ENCODE data around the gene TSEN2. TPM values are rescaled to one million over a fixed set of nuclear protein-coding genes. Genes with fewer than 3 reads are reported as not detected.
"Not testable (repeated sequence)": the region's sequence is repeated elsewhere in the genome, so short reads cannot be mapped to it uniquely, and the experiment has no call there.

TSEN2 gene
- polyA plus RNA-seq, 4 donors, result 4.6 to 14.8 (median 8.5) TPM

DNA sequence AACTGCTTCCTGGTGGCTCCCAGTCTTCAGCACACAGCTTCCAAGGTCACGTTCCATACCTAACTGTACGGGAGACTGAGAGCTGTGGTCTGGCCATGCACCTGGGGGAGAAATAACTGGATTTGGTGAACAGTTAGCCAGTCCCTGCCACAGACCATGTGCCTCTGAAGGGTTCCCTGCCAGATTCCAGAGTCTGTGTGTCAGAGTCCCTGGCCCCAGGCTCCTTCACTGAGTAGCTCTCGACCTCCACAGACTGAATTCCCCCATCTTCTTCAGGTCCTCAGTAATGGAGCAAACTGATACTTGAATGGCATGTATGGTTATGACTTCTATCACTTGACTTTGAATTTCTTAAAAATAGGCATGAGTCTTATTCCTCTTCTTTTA, 43.5 kb downstream of the TSEN2 start:
- FAIRE-seq (no peak), DNase-seq (no peak)
- no peaks in the 10 kb centered on the region for H3K9me3 ChIP-seq (ENCODE audit: control insufficient read depth in 2 of 2, insufficient read depth in 1 of 2, low read depth in 1 of 2, low read length in 1 of 2)
- H3K4me3 ChIP-seq (ENCODE audit: low read depth in 1 of 3, low read length in 3 of 3), result no peak overlapping the region
- no peaks in the 10 kb centered on the region for H3K27me3 ChIP-seq (ENCODE audit: control insufficient read depth in 3 of 3, insufficient read depth in 3 of 3, low read length in 3 of 3)
- H3K4me1 ChIP-seq (ENCODE audit: control insufficient read depth in 3 of 3, insufficient read depth in 2 of 3, low read depth in 1 of 3, low read length in 2 of 3), result no peaks in the 10 kb centered on the region
- H3K27ac ChIP-seq (ENCODE audit: low read depth in 1 of 3, low read length in 2 of 3), result no peak overlapping the region
- WGBS, 3 donors, result 91 to 97% (median 95%) methylated on average over 3 of the region's 3 CpGs
- peaks cover 0 to 38% (median 5%) of the 10 kb centered on the region in 3 donors for H3K36me3 ChIP-seq (ENCODE audit: control insufficient read depth in 3 of 3, insufficient read depth in 2 of 3, low read depth in 1 of 3, low read length in 3 of 3)

DNA sequence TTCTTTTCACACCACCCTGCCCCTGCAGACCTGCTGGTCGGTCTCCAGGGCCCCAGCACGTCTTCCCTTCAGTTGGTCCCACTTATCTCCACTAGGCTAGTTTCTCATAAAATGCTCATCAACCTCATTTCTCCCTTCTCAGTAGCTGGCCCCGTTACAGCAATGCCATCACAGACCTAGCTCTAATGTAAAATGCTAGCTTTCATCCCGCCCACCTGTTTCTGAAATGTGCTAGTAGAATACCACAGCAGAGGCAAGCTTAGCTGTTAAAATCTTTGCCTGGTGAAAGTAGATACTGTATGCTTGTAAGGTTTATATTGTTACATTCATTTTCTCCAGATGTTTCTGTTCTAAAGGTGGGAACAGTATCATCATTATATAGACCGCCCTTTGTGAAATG, 47.9 kb downstream of the TSEN2 start:
- 87 to 94% (median 91%) methylated on average over 5 of the region's 5 CpGs for WGBS, 3 donors
- Histone ChIP-seq H3K27me3 (ENCODE audit: control insufficient read depth in 3 of 3, insufficient read depth in 3 of 3, low read length in 3 of 3) (no peaks in the 10 kb centered on the region), H3K9me3 (ENCODE audit: control insufficient read depth in 2 of 2, insufficient read depth in 1 of 2, low read depth in 1 of 2, low read length in 1 of 2) (no peaks in the 10 kb centered on the region), H3K4me1 (ENCODE audit: control insufficient read depth in 3 of 3, insufficient read depth in 2 of 3, low read depth in 1 of 3, low read length in 2 of 3) (no peaks in the 10 kb centered on the region), H3K4me3 (ENCODE audit: low read depth in 1 of 3, low read length in 3 of 3) (no peak overlapping the region), H3K36me3 (ENCODE audit: control insufficient read depth in 3 of 3, insufficient read depth in 2 of 3, low read depth in 1 of 3, low read length in 3 of 3) (peaks cover 0 to 32% (median 3%) of the 10 kb centered on the region in 3 donors), H3K27ac (ENCODE audit: low read depth in 1 of 3, low read length in 2 of 3) (no peak overlapping the region)
- DNase-seq (no peak), FAIRE-seq (no peak)

DNA sequence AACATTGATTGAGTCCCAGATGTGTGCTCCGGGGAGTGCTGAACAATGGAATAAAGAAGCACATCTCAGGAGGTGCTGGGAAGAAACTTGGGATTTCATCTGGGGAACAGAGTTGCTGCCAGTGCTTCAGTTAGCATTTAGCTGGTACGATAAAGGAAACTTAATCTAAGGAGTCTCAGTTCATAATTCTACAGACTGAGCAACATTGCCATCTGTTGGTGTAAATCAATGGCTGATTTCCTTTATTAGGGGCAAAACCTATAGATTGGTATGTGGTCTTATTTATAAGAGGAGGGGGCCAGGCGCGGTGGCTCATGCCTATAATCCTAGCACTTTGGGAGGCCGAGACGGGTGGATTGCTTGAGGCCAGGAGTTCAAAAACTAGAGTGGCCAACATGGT, 52.1 kb downstream of the TSEN2 start:
- Histone ChIP-seq H3K9me3 (ENCODE audit: control insufficient read depth in 2 of 2, insufficient read depth in 1 of 2, low read depth in 1 of 2, low read length in 1 of 2) (no peaks in the 10 kb centered on the region), H3K4me1 (ENCODE audit: control insufficient read depth in 3 of 3, insufficient read depth in 2 of 3, low read depth in 1 of 3, low read length in 2 of 3) (no peaks in the 10 kb centered on the region), H3K27me3 (ENCODE audit: control insufficient read depth in 3 of 3, insufficient read depth in 3 of 3, low read length in 3 of 3) (no peaks in the 10 kb centered on the region), H3K4me3 (ENCODE audit: low read depth in 1 of 3, low read length in 3 of 3) (no peak overlapping the region), H3K36me3 (ENCODE audit: control insufficient read depth in 3 of 3, insufficient read depth in 2 of 3, low read depth in 1 of 3, low read length in 3 of 3) (peaks cover 0 to 27% (median 0%) of the 10 kb centered on the region in 3 donors), H3K27ac (ENCODE audit: low read depth in 1 of 3, low read length in 2 of 3) (no peak overlapping the region)
- FAIRE-seq (no peak), DNase-seq (peak in 1 of 2 donors; percentile 9)
- WGBS, 3 donors, result 92 to 99% (median 93%) methylated on average over 6 of the region's 6 CpGs

DNA sequence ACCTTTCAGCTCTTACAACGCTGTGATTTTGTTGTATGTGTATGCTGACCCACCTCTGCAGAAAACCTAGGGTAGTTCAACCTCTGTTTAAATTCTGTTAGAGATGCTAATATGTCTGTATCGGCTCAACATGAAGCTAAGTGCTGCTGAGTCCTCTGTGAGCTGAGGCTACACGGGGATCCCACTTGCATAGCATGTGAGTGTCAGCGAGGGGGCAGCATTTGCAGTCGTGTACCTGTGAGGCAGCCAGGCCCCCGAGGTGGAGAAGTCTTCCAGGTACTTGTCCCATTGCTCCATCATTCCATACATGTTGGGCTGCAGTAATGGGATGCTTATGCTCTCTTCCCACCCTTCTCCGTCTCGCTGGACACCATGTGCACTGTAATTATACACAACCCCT, 57.3 kb downstream of the TSEN2 start:
- no peaks in the 10 kb centered on the region for H3K27me3 ChIP-seq (ENCODE audit: control insufficient read depth in 3 of 3, insufficient read depth in 3 of 3, low read length in 3 of 3)
- H3K27ac ChIP-seq (ENCODE audit: low read depth in 1 of 3, low read length in 2 of 3), result no peak overlapping the region
- FAIRE-seq (no peak), DNase-seq (peak in 1 of 2 donors; percentile 36)
- peaks cover 0 to 13% (median 3%) of the 10 kb centered on the region in 3 donors for H3K36me3 ChIP-seq (ENCODE audit: control insufficient read depth in 3 of 3, insufficient read depth in 2 of 3, low read depth in 1 of 3, low read length in 3 of 3)
- no peaks in the 10 kb centered on the region for H3K9me3 ChIP-seq (ENCODE audit: control insufficient read depth in 2 of 2, insufficient read depth in 1 of 2, low read depth in 1 of 2, low read length in 1 of 2)
- H3K4me3 ChIP-seq (ENCODE audit: low read depth in 1 of 3, low read length in 3 of 3), result no peak overlapping the region
- WGBS, 3 donors, result 72 to 74% (median 74%) methylated on average over 8 of the region's 8 CpGs
- H3K4me1 ChIP-seq (ENCODE audit: control insufficient read depth in 3 of 3, insufficient read depth in 2 of 3, low read depth in 1 of 3, low read length in 2 of 3), result no peaks in the 10 kb centered on the region

DNA sequence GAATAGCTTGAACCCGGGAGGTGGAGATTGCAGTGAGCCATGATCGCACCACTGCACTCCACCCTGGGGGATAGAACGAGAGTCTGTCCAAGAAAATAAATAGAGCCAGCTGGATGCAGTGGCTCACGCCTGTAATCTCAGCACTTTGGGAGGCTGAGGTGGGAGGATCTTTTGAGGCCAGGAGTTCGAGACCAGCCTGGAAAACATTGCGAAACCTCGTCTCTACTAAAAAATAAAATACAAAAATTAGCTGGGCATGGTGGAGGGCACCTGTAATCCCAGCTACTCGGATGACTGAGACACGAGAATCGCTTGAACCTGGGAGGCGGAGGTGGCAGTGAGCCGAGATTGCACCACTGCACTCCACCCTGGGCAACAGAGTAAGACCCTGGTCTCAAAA, 59.2 kb downstream of the TSEN2 start:
- not testable (repeated sequence) for H3K4me3 ChIP-seq (ENCODE audit: low read depth in 1 of 3, low read length in 3 of 3)

DNA sequence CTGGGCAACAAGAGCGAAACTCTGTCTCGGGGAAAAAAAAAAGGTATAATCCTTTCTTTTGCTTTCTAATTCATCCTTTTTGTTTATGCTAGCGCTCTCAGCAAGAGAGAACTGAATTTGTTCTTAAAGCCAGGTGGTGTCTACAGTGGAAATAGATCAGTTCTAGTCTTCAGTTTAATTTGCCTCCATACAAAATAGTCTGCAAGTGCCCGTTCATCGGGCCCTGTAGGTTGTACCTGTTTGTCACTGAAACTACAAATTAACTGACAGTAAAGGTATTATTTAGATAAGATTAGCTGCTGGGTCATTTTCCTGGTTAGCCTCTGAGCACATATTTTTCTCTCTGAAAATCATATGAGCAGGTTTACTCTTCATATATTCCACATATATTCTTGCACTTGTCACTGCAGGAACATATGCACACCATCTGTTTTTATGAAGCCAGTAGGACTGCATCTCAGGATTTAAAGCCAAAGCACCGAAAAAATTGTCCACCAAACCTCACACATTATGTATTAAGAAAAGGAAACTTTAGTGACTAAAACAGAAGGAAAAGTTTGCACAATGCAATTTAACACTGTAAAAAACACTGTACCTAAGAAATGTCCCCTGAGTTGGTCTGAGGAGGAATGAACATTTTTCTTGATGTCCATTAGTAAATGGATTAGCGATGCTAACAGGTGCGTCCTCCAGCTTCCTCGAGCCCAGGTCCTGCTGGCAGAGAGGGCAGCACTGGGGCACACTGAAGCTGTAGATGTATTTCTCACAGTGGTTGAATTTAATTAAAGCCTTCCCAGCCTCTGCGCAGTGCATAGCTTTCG, 60.6 kb downstream of the TSEN2 start:
- peaks cover 0 to 8% (median 3%) of the 10 kb centered on the region in 3 donors for H3K36me3 ChIP-seq (ENCODE audit: control insufficient read depth in 3 of 3, insufficient read depth in 2 of 3, low read depth in 1 of 3, low read length in 3 of 3)
- H3K9me3 ChIP-seq (ENCODE audit: control insufficient read depth in 2 of 2, insufficient read depth in 1 of 2, low read depth in 1 of 2, low read length in 1 of 2), result no peaks in the 10 kb centered on the region
- FAIRE-seq (no peak), DNase-seq (no peak)
- H3K4me1 ChIP-seq (ENCODE audit: control insufficient read depth in 3 of 3, insufficient read depth in 2 of 3, low read depth in 1 of 3, low read length in 2 of 3), result no peaks in the 10 kb centered on the region
- H3K4me3 ChIP-seq (ENCODE audit: low read depth in 1 of 3, low read length in 3 of 3), result peak overlapping the region in 2 of 3 donors; percentile 59 to 81
- 14 to 56% (median 34%) methylated on average over 11 of the region's 11 CpGs for WGBS, 3 donors
- H3K27ac ChIP-seq (ENCODE audit: low read depth in 1 of 3, low read length in 2 of 3), result peak overlapping the region; percentile 69 to 94 (median 90)
- H3K27me3 ChIP-seq (ENCODE audit: control insufficient read depth in 3 of 3, insufficient read depth in 3 of 3, low read length in 3 of 3), result no peaks in the 10 kb centered on the region

More for the DNA sequence above, 59.2 kb downstream of the TSEN2 start:
- not testable (repeated sequence) for H3K9me3 ChIP-seq (ENCODE audit: control insufficient read depth in 2 of 2, insufficient read depth in 1 of 2, low read depth in 1 of 2, low read length in 1 of 2); FAIRE-seq; DNase-seq; H3K4me1 ChIP-seq (ENCODE audit: control insufficient read depth in 3 of 3, insufficient read depth in 2 of 3, low read depth in 1 of 3, low read length in 2 of 3); H3K27me3 ChIP-seq (ENCODE audit: control insufficient read depth in 3 of 3, insufficient read depth in 3 of 3, low read length in 3 of 3); H3K27ac ChIP-seq (ENCODE audit: low read depth in 1 of 3, low read length in 2 of 3)
- 89 to 91% (median 90%) methylated on average over 12 of the region's 12 CpGs for WGBS, 3 donors
- peaks cover 0 to 13% (median 3%) of the 10 kb centered on the region in 3 donors for H3K36me3 ChIP-seq (ENCODE audit: control insufficient read depth in 3 of 3, insufficient read depth in 2 of 3, low read depth in 1 of 3, low read length in 3 of 3)

DNA sequence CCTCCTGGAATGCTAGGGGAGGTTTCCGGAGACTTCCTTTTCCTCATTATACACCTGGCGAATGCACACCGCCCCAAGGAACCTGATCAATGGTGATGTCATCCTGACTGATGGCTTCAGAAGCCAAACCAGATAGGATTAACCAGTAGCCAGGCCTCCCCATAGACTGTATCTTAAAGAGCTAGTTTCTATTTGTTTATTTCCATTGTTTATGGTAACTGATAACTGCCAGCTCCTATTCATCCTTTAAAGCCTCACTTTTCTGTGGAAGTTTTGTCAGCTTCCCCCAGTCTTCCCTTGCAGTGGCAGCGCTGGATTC, 61.2 kb downstream of the TSEN2 start, which contains the start of gene MKRN2OS:
Gene MKRN2OS (minus strand): TSS at position 27 of the 319 bp plus-strand sequence. CDS start 35 bp downstream, outside the sequence.
- H3K4me1 ChIP-seq (ENCODE audit: control insufficient read depth in 3 of 3, insufficient read depth in 2 of 3, low read depth in 1 of 3, low read length in 2 of 3), result no peaks in the 10 kb centered on the region
- peak within 1 kb of the TSS; percentile 69 to 94 (median 90) for H3K27ac ChIP-seq (ENCODE audit: low read depth in 1 of 3, low read length in 2 of 3)
- no peak for FAIRE-seq
- peak; percentile 91 to 98 for DNase-seq
- no peaks in the 10 kb centered on the region for H3K27me3 ChIP-seq (ENCODE audit: control insufficient read depth in 3 of 3, insufficient read depth in 3 of 3, low read length in 3 of 3)
- 19 to 56% (median 29%) methylated on average over 4 of the region's 4 CpGs for WGBS, 3 donors
- H3K4me3 ChIP-seq (ENCODE audit: low read depth in 1 of 3, low read length in 3 of 3), result peak within 1 kb of the TSS in 2 of 3 donors; percentile 59 to 81
- H3K9me3 ChIP-seq (ENCODE audit: control insufficient read depth in 2 of 2, insufficient read depth in 1 of 2, low read depth in 1 of 2, low read length in 1 of 2), result no peaks in the 10 kb centered on the region
- H3K36me3 ChIP-seq (ENCODE audit: control insufficient read depth in 3 of 3, insufficient read depth in 2 of 3, low read depth in 1 of 3, low read length in 3 of 3), result peaks cover 0 to 3% (median 2%) of the 10 kb centered on the region in 3 donors

DNA sequence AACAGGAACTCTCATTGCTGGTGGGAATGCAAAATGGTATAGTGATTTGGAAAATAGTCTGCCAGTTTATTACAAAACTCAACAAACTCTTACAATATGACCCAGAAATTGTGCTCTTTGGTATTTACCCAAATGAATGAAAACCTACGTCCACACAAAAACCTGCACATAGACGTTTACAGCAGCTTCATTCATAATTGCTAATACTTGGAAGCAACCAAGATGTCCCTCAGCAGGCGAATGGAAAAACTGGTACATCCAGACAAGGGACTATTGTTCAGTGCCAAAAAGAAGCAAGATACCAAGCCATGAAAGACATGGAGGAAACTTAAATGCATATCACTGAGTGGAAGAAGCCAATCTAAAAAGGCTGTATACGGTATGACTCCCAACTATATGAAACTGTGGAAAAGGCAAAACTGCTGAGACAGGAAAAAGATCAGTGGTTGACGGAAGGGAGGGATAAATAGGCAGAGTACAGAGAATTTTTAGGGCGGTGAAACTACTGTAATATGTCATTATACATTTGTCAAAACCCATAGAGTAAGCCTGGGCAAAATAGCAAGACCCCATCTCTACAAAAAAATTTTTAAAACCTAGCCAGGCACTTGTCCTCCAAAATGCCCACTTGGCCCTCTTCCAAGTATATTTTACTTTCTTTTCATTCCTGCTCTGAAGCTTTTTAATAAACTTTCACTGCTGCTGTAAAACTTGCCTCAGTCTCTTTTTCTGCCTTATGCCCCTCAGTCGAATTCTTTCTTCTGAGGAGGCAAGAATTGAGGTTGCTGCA, 65.9 kb downstream of the TSEN2 start:
- WGBS, 3 donors, result 57 to 73% (median 70%) methylated on average over 7 of the region's 7 CpGs
- Histone ChIP-seq H3K27me3 (ENCODE audit: control insufficient read depth in 3 of 3, insufficient read depth in 3 of 3, low read length in 3 of 3) (no peaks in the 10 kb centered on the region), H3K4me3 (ENCODE audit: low read depth in 1 of 3, low read length in 3 of 3) (no peak overlapping the region), H3K9me3 (ENCODE audit: control insufficient read depth in 2 of 2, insufficient read depth in 1 of 2, low read depth in 1 of 2, low read length in 1 of 2) (no peaks in the 10 kb centered on the region), H3K36me3 (ENCODE audit: control insufficient read depth in 3 of 3, insufficient read depth in 2 of 3, low read depth in 1 of 3, low read length in 3 of 3) (no peaks in the 10 kb centered on the region), H3K27ac (ENCODE audit: low read depth in 1 of 3, low read length in 2 of 3) (no peak overlapping the region), H3K4me1 (ENCODE audit: control insufficient read depth in 3 of 3, insufficient read depth in 2 of 3, low read depth in 1 of 3, low read length in 2 of 3) (no peaks in the 10 kb centered on the region)
- FAIRE-seq, result no peak
- no peak for DNase-seq

All from small intestine (tissue), 7 donors.